ENCODE results near the gene ARMC3. TPM values are rescaled to one million over a fixed set of nuclear protein-coding genes. Genes with fewer than 3 reads are reported as not detected.

ARMC3 gene
- total and polyA plus RNA-seq, 11 donors = not detected

- H3K27me3 ChIP-seq = no peaks in the 10 kb centered on the region
- 58 to 70% (median 62%) methylated on average over 2 of the region's 2 CpGs for WGBS, 4 donors
These were observed 50.4 kb downstream of the ARMC3 start for GRCh38 chr10:22978287-22978686.

GRCh38 chr10:22978918-22979317, 51.1 kb downstream of the ARMC3 start:
- Histone ChIP-seq H3K36me3 (no peaks in the 10 kb centered on the region), H3K4me3 (no peak overlapping the region), H3K4me1 (no peaks in the 10 kb centered on the region), H3K27me3 (no peaks in the 10 kb centered on the region), H3K27ac (no peak overlapping the region), H3K9me3 (no peaks in the 10 kb centered on the region)
- DNase-seq (no peak), ATAC-seq (no peak)
- intact Hi-C loops (cut with DNase I) = no loop called here
- TF ChIP-seq CTCF (IDR thresholded peaks at IDR 0.05) (no peak), POLR2A (IDR thresholded peaks at IDR 0.05) (no peak)
- 74 to 88% (median 79%) methylated on average over 1 of the region's 1 CpG for WGBS, 4 donors

More at GRCh38 chr10:22978287-22978686, 50.4 kb downstream of the ARMC3 start:
- no peak for TF ChIP-seq POLR2A (IDR thresholded peaks at IDR 0.05)
- TF ChIP-seq CTCF (IDR thresholded peaks at IDR 0.05) = no peak
- no peak overlapping the region for H3K4me3 ChIP-seq
- intact Hi-C loops (cut with DNase I) = no loop called here
- no peak overlapping the region for H3K27ac ChIP-seq
- no peaks in the 10 kb centered on the region for H3K4me1 ChIP-seq
- no peaks in the 10 kb centered on the region for H3K9me3 ChIP-seq
- no peaks in the 10 kb centered on the region for H3K36me3 ChIP-seq
- ATAC-seq (no peak), DNase-seq (no peak)

- intact Hi-C loops (cut with DNase I) = loop anchor here in 8 of 10 donors (10.0 kb wide), 5 partner anchors 396 to 726 kb away; partner anchors contain the start of genes BMI1 (in 2 of the 8) and COMMD3 (in 2 of the 8)
- Histone ChIP-seq H3K27ac (no peak overlapping the region), H3K27me3 (no peaks in the 10 kb centered on the region), H3K36me3 (no peaks in the 10 kb centered on the region), H3K9me3 (no peaks in the 10 kb centered on the region), H3K4me1 (no peaks in the 10 kb centered on the region), H3K4me3 (no peak overlapping the region)
- ATAC-seq = no peak
- WGBS, 4 donors = 68 to 95% (median 94%) methylated on average over 2 of the region's 2 CpGs
- DNase-seq = no peak
- TF ChIP-seq CTCF (IDR thresholded peaks at IDR 0.05) = no peak
- TF ChIP-seq POLR2A (IDR thresholded peaks at IDR 0.05) = no peak
These were observed 53.0 kb downstream of the ARMC3 start for GRCh38 chr10:22980822-22981221.

GRCh38 chr10:22984066-22984465, 56.2 kb downstream of the ARMC3 start:
- H3K36me3 ChIP-seq = no peaks in the 10 kb centered on the region
- peaks cover 0 to 9% (median 0%) of the 10 kb centered on the region in 12 donors for H3K4me1 ChIP-seq
- no peak for TF ChIP-seq POLR2A (IDR thresholded peaks at IDR 0.05)
- WGBS, 4 donors = 68 to 90% (median 87%) methylated on average over 5 of the region's 5 CpGs
- H3K4me3 ChIP-seq = no peak overlapping the region
- intact Hi-C loops (cut with DNase I) = loop anchor here in 8 of 10 donors (10.0 kb wide), 5 partner anchors 399 to 729 kb away; partner anchors contain the start of genes BMI1 (in 2 of the 8) and COMMD3 (in 2 of the 8)
- DNase-seq (no peak), ATAC-seq (no peak)
- H3K9me3 ChIP-seq = no peaks in the 10 kb centered on the region
- H3K27ac ChIP-seq = no peak overlapping the region
- no peaks in the 10 kb centered on the region for H3K27me3 ChIP-seq

Measured in heart left ventricle (tissue), 16 donors.